GM19035 (cell line): ENCODE results near the gene FOXL3.

Experiments
- ATAC-seq: cut with Tn5 transposase; IDR thresholded peaks from one replicate; pipeline ENCODE4 v1.9.1; 2021; ENCODE audit not compliant: unreplicated experiment

Gene FOXL3

GRCh38 chr7:318878-319661, 29.1 kb downstream of the FOXL3 start:
- ATAC-seq: no peak

- ATAC-seq: no peak
Observed at GRCh38 chr7:320297-320696, 30.3 kb downstream of the FOXL3 start.

GRCh38 chr7:322111-322671, 32.2 kb downstream of the FOXL3 start:
- ATAC-seq: peak; percentile 55

- ATAC-seq: no peak
Observed at GRCh38 chr7:322708-323111, 32.7 kb downstream of the FOXL3 start.

- ATAC-seq: no peak
Observed at GRCh38 chr7:323410-323809, 33.4 kb downstream of the FOXL3 start.

- no peak for ATAC-seq
Observed at GRCh38 chr7:324011-324410, 34.0 kb downstream of the FOXL3 start.

- no peak for ATAC-seq
Observed at GRCh38 chr7:325051-325798, 35.3 kb downstream of the FOXL3 start.

GRCh38 chr7:325811-326210, 35.8 kb downstream of the FOXL3 start:
- no peak for ATAC-seq

GRCh38 chr7:326273-326672, 36.3 kb downstream of the FOXL3 start:
- no peak for ATAC-seq

- no peak for ATAC-seq
Observed at GRCh38 chr7:326809-327232, 36.9 kb downstream of the FOXL3 start.

- no peak for ATAC-seq
Observed at GRCh38 chr7:327233-327931, 37.4 kb downstream of the FOXL3 start.

GRCh38 chr7:327991-328702, 38.2 kb downstream of the FOXL3 start:
- no peak for ATAC-seq

- no peak for ATAC-seq
Observed at GRCh38 chr7:329691-330281, 39.8 kb downstream of the FOXL3 start.

- no peak for ATAC-seq
Observed at GRCh38 chr7:330511-331230, 40.7 kb downstream of the FOXL3 start.

GRCh38 chr7:332020-332517, 42.1 kb downstream of the FOXL3 start:
- ATAC-seq: no peak

- no peak for ATAC-seq
Observed at GRCh38 chr7:332646-333392, 42.8 kb downstream of the FOXL3 start.

GRCh38 chr7:333393-333764, 43.4 kb downstream of the FOXL3 start:
- no peak for ATAC-seq

GRCh38 chr7:334618-335357, 44.8 kb downstream of the FOXL3 start:
- no peak for ATAC-seq
